DOHH2 (cell line): ENCODE data around the gene ESYT2.

Experiments used
- H3F3A ChIP-seq: fragments of 200-600 bp; sonication (generic), shearing (Covaris generic); 2 replicates; pipeline ENCODE4 v1.6.0; 2016; ENCODE audit warnings: antibody characterized with exemption, mild to moderate bottlenecking; ENCODE audit not compliant: control insufficient read depth, insufficient read depth
- H3K27ac ChIP-seq: fragments of 200-600 bp; sonication (generic); 2 replicates; pipeline ENCODE4 v1.5.1; 2014; ENCODE audit warnings: low read depth, mild to moderate bottlenecking, low read length, moderate library complexity
- H3K27me3 ChIP-seq: fragments of 200-600 bp; sonication (generic); 2 replicates; pipeline ENCODE4 v1.6.1; 2014; ENCODE audit warnings: mild to moderate bottlenecking, low read length, mixed read lengths; ENCODE audit not compliant: control insufficient read depth
- H3K36me3 ChIP-seq: fragments of 200-600 bp; sonication (generic); 2 replicates; pipeline ENCODE4 v1.6.1; 2014; ENCODE audit warnings: mild to moderate bottlenecking, low read length, moderate library complexity, mixed read lengths; ENCODE audit not compliant: control insufficient read depth
- H3K4me1 ChIP-seq: fragments of 200-600 bp; sonication (generic); 2 replicates; pipeline ENCODE4 v1.6.1; 2014; ENCODE audit warnings: mild to moderate bottlenecking, low read length, mixed read lengths; ENCODE audit not compliant: control insufficient read depth
- H3K4me2 ChIP-seq: fragments of 200-600 bp; sonication (generic); 2 replicates; pipeline ENCODE4 v1.6.0; 2014; ENCODE audit warnings: mild to moderate bottlenecking, low read length, moderate library complexity
- H3K4me3 ChIP-seq: fragments of 200-600 bp; sonication (generic); 2 replicates; pipeline ENCODE4 v1.5.1; 2014; ENCODE audit warnings: mild to moderate bottlenecking, low read length, mixed read lengths
- H3K79me2 ChIP-seq: fragments of 200-600 bp; sonication (generic); 2 replicates; pipeline ENCODE4 v1.6.1; 2014; ENCODE audit warnings: mild to moderate bottlenecking, low read length, mixed read lengths; ENCODE audit not compliant: control insufficient read depth
- H3K9me2 ChIP-seq: fragments of 200-600 bp; sonication (generic); replicated peaks from 2 replicates; pipeline ENCODE4 v1.6.1; 2014; ENCODE audit warnings: mild to moderate bottlenecking, low read length, mixed read lengths; ENCODE audit not compliant: control insufficient read depth
- H3K9me3 ChIP-seq: fragments of 200-600 bp; sonication (generic); 2 replicates; pipeline ENCODE4 v1.6.1; 2014; ENCODE audit warnings: antibody characterized with exemption, low read length, mixed read lengths; ENCODE audit not compliant: control insufficient read depth, insufficient read depth
- H4K20me1 ChIP-seq: fragments of 200-600 bp; sonication (generic); 2 replicates; pipeline ENCODE4 v1.6.0; 2014; ENCODE audit warnings: low read depth, mild to moderate bottlenecking, antibody characterized with exemption, low read length, moderate library complexity; ENCODE audit not compliant: control insufficient read depth, insufficient read depth
- EZH2phosphoT487 ChIP-seq: fragments of 200-600 bp; sonication (generic); IDR thresholded peaks from 2 replicates; pipeline ENCODE4 v1.6.1; 2017; ENCODE audit warnings: borderline replicate concordance, mild to moderate bottlenecking, antibody characterized with exemption, low read length, moderate library complexity, mixed read lengths
- TF ChIP-seq, protein P1 (sequence below): fragments of 200-600 bp; sonication (generic); IDR thresholded peaks from one replicate; pipeline ENCODE4 v1.5.1; 2014; ENCODE audit warnings: antibody characterized with exemption, mild to moderate bottlenecking, low read depth, low read length; ENCODE audit not compliant: poor library complexity, severe bottlenecking

The ESYT2 gene

DNA sequence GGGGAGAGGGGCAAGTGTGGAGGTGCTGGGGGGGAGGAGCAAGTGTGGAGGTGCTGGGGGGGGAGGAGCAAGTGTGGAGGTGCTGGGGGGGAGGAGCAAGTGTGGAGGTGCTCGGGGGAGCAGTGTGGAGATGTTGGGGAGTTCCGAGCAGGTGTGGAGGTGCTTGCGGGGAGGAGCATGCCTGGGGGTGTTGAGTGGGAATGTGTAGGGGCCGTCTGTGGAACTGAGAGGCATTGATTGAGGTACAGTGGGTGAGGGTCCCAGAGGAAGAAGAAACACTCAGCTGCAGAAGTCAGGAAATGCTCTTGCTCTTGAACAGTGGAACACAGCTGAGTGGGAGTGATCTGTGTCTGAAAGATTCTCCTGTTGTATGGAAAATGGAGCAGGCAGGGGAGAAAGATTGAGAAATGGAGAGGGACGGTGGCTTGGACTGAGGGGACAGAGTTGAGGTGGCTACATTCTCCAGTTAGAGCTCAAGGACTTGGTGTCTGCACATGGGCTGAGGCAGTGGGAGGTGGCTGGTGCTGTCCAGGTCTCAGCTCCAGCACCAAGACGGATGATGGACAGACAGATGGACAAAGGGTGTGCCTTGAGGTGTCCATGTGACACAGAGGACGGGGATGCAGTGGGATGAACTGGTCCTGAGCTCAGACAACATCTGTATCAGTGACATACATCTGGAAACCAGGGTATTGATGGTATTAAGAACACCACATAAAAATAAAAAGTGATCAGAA lies 99.5 kb downstream of the ESYT2 start:
- Histone ChIP-seq H3K36me3 (no peaks in the 10 kb centered on the region), H3F3A (no peaks in the 10 kb centered on the region), H3K4me2 (no peak overlapping the region), H3K9me2 (no peaks in the 10 kb centered on the region), H3K27ac (no peak overlapping the region), H3K4me3 (no peak overlapping the region), H3K9me3 (no peaks in the 10 kb centered on the region), H3K79me2 (no peaks in the 10 kb centered on the region), H3K27me3 (peaks cover 2% of the 10 kb centered on the region; the same call in 1 of the 2 replicates), H4K20me1 (no peaks in the 10 kb centered on the region), H3K4me1 (no peaks in the 10 kb centered on the region)
- TF ChIP-seq, protein P1, sequence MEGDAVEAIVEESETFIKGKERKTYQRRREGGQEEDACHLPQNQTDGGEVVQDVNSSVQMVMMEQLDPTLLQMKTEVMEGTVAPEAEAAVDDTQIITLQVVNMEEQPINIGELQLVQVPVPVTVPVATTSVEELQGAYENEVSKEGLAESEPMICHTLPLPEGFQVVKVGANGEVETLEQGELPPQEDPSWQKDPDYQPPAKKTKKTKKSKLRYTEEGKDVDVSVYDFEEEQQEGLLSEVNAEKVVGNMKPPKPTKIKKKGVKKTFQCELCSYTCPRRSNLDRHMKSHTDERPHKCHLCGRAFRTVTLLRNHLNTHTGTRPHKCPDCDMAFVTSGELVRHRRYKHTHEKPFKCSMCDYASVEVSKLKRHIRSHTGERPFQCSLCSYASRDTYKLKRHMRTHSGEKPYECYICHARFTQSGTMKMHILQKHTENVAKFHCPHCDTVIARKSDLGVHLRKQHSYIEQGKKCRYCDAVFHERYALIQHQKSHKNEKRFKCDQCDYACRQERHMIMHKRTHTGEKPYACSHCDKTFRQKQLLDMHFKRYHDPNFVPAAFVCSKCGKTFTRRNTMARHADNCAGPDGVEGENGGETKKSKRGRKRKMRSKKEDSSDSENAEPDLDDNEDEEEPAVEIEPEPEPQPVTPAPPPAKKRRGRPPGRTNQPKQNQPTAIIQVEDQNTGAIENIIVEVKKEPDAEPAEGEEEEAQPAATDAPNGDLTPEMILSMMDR: no peak
- no peak for TF ChIP-seq EZH2phosphoT487

DNA sequence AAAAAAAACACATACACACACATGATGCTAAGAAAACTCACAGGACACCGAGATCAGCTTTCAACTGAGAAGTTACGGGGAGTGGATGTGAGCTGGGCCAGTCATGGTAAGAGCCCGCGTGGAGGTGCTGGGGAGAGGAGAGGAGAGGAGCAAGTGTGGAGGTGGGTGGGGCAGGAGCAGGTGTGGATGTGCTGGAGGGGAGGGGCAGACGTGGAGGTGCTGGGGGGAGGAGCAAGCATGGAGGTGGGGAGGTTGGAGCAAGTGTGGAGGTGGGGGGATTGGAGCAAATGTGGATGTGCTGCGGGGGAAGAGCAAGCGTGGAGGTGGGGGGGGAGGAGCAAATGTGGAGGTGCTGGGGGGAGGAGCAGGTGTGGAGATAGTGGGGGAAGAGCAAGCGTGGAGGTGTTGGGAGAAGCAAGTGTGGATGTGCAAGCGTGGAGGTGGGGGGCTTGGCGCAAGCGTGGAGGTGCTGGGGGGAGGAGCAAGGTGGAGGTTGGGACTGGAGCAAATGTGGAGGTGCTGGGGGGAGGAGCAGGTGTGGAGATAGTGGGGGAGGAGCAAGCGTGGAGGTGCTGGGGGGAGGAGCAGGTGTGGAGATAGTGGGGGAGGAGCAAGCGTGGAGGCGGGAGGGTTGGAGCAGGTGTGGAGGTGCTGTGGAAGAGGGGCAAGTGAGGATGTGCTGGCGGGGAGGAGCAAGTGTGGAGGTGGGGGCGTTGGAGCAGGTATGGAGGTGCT lies 100.2 kb downstream of the ESYT2 start:
- Histone ChIP-seq H3K27me3 (peaks cover 2% of the 10 kb centered on the region; the same call in 1 of the 2 replicates), H4K20me1 (no peaks in the 10 kb centered on the region), H3K79me2 (no peaks in the 10 kb centered on the region), H3K36me3 (no peaks in the 10 kb centered on the region), H3K4me3 (no peak overlapping the region), H3K4me2 (no peak overlapping the region), H3K27ac (no peak overlapping the region), H3F3A (no peaks in the 10 kb centered on the region), H3K4me1 (no peaks in the 10 kb centered on the region), H3K9me3 (no peaks in the 10 kb centered on the region), H3K9me2 (no peaks in the 10 kb centered on the region)
- TF ChIP-seq EZH2phosphoT487: no peak
- TF ChIP-seq, protein P1: no peak

DNA sequence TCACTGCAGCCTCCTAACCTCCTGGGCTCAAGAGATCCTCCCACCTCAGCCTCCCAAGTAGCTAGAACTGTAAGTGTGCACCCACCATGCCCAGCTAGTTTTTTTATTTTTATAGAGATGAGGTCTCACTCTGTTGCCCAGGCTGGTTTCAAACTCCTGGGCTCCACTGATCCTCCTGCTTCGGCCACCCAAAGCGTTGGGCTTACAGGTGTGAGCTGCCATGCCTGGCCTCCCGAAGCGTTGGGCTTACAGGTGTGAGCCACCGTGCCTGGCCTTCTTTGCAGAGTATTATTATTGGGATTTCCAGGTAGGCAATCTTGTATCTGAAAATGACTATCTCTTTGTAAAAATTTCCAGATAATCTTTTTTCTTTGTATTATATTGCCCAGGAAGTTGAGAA lies 101.6 kb downstream of the ESYT2 start:
- Histone ChIP-seq H3K4me3 (no peak overlapping the region), H3K4me1 (no peaks in the 10 kb centered on the region), H3K27ac (no peak overlapping the region), H3K9me2 (no peaks in the 10 kb centered on the region), H4K20me1 (no peaks in the 10 kb centered on the region), H3K27me3 (peaks cover 2% of the 10 kb centered on the region; the same call in 1 of the 2 replicates), H3K4me2 (no peak overlapping the region), H3K9me3 (no peaks in the 10 kb centered on the region), H3K36me3 (no peaks in the 10 kb centered on the region), H3K79me2 (no peaks in the 10 kb centered on the region), H3F3A (no peaks in the 10 kb centered on the region)
- TF ChIP-seq, protein P1: no peak
- no peak for TF ChIP-seq EZH2phosphoT487
